K562 (cell line): ENCODE results near the gene ANXA7. TPM values are rescaled to one million over a fixed set of nuclear protein-coding genes. Genes with fewer than 3 reads are reported as not detected.

Experiments used
- CCNT2 ChIP-seq: IDR thresholded peaks from 2 replicates; pipeline ENCODE4 v1.6.1; 2011; ENCODE audit warnings: borderline replicate concordance, low read depth, mild to moderate bottlenecking, moderate library complexity, mixed read lengths, low read length; ENCODE audit not compliant: insufficient read length; ENCODE audit errors: extremely low read depth
- CHCHD3 ChIP-seq: fragments of 250-450 bp; sonication (Bioruptor Pico); IDR thresholded peaks from 2 replicates; pipeline ENCODE4 v2.1.2; 2022; ENCODE audit warnings: mild to moderate bottlenecking
- CTCFL ChIP-seq: IDR thresholded peaks from 2 replicates; pipeline ENCODE4 v1.6.1; 2011; ENCODE audit warnings: borderline replicate concordance, low read depth, mild to moderate bottlenecking, moderate library complexity, low read length; ENCODE audit not compliant: insufficient read depth, poor library complexity, severe bottlenecking
- HNRNPLL ChIP-seq: fragments of 200-400 bp; formaldehyde crosslinking; IDR thresholded peaks from 2 replicates; pipeline ENCODE4 v1.6.1; 2017; ENCODE audit warnings: low read length, low read depth, mild to moderate bottlenecking; ENCODE audit not compliant: poor library complexity, severe bottlenecking
- MAZ ChIP-seq, 2 experiments: fragments of 450-650 bp in 1 of 2; sonication (generic) in 1 of 2; formaldehyde crosslinking; IDR thresholded peaks in 1 of 2; conservative IDR thresholded peaks in 1 of 2; 2 replicates each; pipeline versions ENCODE4 v1.4.0 to v1.5.0; 2020; ENCODE audit warnings: mild to moderate bottlenecking in 1 of 2, missing genetic modification reagents in 1 of 2
- PML ChIP-seq: IDR thresholded peaks from 2 replicates; pipeline ENCODE4 v1.6.1; 2012; ENCODE audit warnings: low read length, inconsistent platforms
- PRDM10 ChIP-seq: fragments of 450-650 bp; IDR thresholded peaks from 2 replicates; pipeline ENCODE4 v1.6.1; 2018; ENCODE audit not compliant: partially characterized antibody
- PRPF4 ChIP-seq: fragments of 200-400 bp; formaldehyde crosslinking; IDR thresholded peaks from one replicate; pipeline ENCODE4 v1.6.1; 2017; ENCODE audit warnings: low read length, low read depth, mild to moderate bottlenecking; ENCODE audit not compliant: insufficient read depth, poor library complexity, severe bottlenecking
- ZBTB1 ChIP-seq: sonication (generic); formaldehyde crosslinking; IDR thresholded peaks from 2 replicates; pipeline ENCODE4 v1.8.1; 2023; ENCODE audit warnings: missing genetic modification reagents, low read depth, mild to moderate bottlenecking, borderline replicate concordance
- ZBTB5 ChIP-seq: fragments of 450-650 bp; IDR thresholded peaks from 2 replicates; pipeline ENCODE4 v1.6.1; 2017; ENCODE audit warnings: antibody characterized with exemption
- ZBTB8A ChIP-seq: fragments of 450-650 bp; IDR thresholded peaks from 2 replicates; pipeline ENCODE4 v1.6.1; 2018; ENCODE audit warnings: mild to moderate bottlenecking, moderate library complexity; ENCODE audit not compliant: partially characterized antibody
- ZNF174 ChIP-seq: fragments of 250-450 bp; sonication (Bioruptor Pico); IDR thresholded peaks from 2 replicates; pipeline ENCODE4 v1.4.0; 2020; ENCODE audit warnings: mild to moderate bottlenecking
- polyA plus RNA-seq, 8 experiments: library from polyadenylated mRNA; depleted of rRNA in 4 of 8; stranded (reverse) in 5 of 8; unstranded in 3 of 8; fragments of >200 nt; fragmentation: Nextera tagmentation in 2 of 8; fragmentation: Illumina TruSeq in 1 of 8; extraction: Ambion mirVana in 2 of 8; extraction: Trizol in 1 of 8; gene quantifications; 2 replicates each; pipeline versions ENCODE4 v1.2.1 to v1.2.3, GENCODE V29; 2011 to 2014; ENCODE audit warnings: inconsistent platforms in 1 of 8, missing spikeins in 1 of 8
- total RNA-seq, 7 experiments: library from RNA; depleted of rRNA in 6 of 7; stranded (reverse); fragments of >200 nt in 6 of 7; fragmentation: Illumina TruSeq in 2 of 7; extraction: Trizol in 2 of 7; gene quantifications; 2 replicates each; pipeline versions ENCODE4 v1.2.1 to v1.2.3, GENCODE V29; 2011 to 2021; ENCODE audit warnings: low replicate concordance in 1 of 7
- TF ChIP-seq, protein P1 (sequence below), 2 experiments: fragments of 250-450 bp in 1 of 2; fragments of 450-650 bp in 1 of 2; sonication (Bioruptor Pico) in 1 of 2; IDR thresholded peaks; 2 replicates each; pipeline versions ENCODE4 v1.6.1 to v1.8.0; 2016 to 2021; ENCODE audit warnings: mild to moderate bottlenecking in 2 of 2, moderate library complexity in 2 of 2, missing compliant biosample characterization in 1 of 2, missing genetic modification characterization in 1 of 2
- TF ChIP-seq, protein P2 (sequence below): sonication (generic); formaldehyde crosslinking; IDR thresholded peaks from 2 replicates; pipeline ENCODE4 v1.8.1; 2022; ENCODE audit warnings: missing genetic modification reagents

The ANXA7 gene
- total and polyA plus RNA-seq, 9 of the 15 experiments (the other 6 are each of a cell fraction or from before 2014, with no cell fraction given) = 81.6 to 157 (median 122) TPM

- TF ChIP-seq PRDM10 (peak; percentile 7), MAZ (CRISPR knock-in tag; conservative IDR thresholded peaks at IDR 0.05 in 1 of 2, IDR thresholded peaks at IDR 0.05 in 1 of 2) (peak; percentile 96 to 97), ZBTB8A (no peak), ZNF174 (CRISPR knock-in tag) (no peak), CTCFL (peak; percentile 74), ZBTB1 (CRISPR knock-in tag) (peak; percentile 62; the same call in 1 of the 2 replicates), PML (no peak; the same call in 1 of the 2 replicates), ZBTB5 (no peak), CCNT2 (peak; percentile 54), PRPF4 (peak; percentile 29), HNRNPLL (no peak), CHCHD3 (CRISPR knock-in tag) (no peak)
- TF ChIP-seq, protein P1, sequence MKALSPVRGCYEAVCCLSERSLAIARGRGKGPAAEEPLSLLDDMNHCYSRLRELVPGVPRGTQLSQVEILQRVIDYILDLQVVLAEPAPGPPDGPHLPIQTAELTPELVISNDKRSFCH (CRISPR knock-in tag; IDR thresholded peaks at IDR 0.05) = no peak
- TF ChIP-seq, protein P1 (tag; IDR thresholded peaks at IDR 0.05) = peak; percentile 66
- TF ChIP-seq, protein P2, sequence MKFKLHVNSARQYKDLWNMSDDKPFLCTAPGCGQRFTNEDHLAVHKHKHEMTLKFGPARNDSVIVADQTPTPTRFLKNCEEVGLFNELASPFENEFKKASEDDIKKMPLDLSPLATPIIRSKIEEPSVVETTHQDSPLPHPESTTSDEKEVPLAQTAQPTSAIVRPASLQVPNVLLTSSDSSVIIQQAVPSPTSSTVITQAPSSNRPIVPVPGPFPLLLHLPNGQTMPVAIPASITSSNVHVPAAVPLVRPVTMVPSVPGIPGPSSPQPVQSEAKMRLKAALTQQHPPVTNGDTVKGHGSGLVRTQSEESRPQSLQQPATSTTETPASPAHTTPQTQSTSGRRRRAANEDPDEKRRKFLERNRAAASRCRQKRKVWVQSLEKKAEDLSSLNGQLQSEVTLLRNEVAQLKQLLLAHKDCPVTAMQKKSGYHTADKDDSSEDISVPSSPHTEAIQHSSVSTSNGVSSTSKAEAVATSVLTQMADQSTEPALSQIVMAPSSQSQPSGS (CRISPR knock-in tag) = no peak
These were observed at the start of gene ANXA7 (continued) for GRCh38 chr10:73413528-73414229.
